GM12873 (cell line): ENCODE results near the gene GNG10.

Experiments used
- CTCF ChIP-seq: IDR thresholded peaks from 2 replicates; pipeline ENCODE4 v1.5.1; 2012; ENCODE audit warnings: low read depth, mild to moderate bottlenecking, moderate library complexity, low read length, control low read depth; ENCODE audit not compliant: insufficient read depth; ENCODE audit errors: missing control alignments

Gene GNG10

DNA sequence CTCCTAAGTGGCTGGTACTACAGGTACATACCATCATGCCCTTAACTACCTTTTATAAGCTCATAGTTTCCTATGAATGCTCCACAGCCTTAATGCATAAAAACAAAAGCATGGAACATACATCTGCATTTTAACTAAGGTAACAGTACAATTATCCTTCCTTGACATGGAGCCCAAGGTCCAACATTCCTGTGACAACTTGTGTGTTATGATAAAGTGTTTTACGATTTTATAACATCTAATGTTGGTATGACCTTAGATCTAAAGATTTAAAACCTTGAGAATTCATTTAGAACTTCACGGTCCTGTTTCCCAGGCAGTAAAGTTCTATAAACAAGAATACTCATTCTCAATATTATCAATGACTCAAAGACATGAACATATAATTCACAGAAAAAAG is 43.1 kb downstream of the GNG10 start:
- TF ChIP-seq CTCF = no peak

GRCh38 chr9:111711548-111711947 is 50.1 kb downstream of the GNG10 start:
- TF ChIP-seq CTCF = no peak

DNA sequence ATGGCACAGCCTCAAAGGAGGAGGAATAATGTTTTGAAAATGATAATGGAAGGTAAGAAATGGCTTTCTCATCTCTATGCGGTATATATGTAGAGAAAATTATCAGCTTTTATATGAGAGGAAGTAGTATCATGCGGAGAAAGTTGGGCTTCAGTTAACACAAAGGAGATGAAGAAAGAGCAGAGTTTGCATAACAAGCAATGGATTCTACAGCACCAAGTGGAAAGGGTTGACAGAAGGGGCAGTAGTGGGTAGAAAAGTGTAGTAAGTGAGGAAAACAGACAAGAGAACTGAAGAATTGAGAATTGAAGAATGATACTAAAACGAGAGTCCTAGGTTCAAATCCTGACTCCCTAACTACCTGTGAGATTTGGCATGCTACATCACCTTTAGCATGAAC is 51.0 kb downstream of the GNG10 start:
- no peak for TF ChIP-seq CTCF

- TF ChIP-seq CTCF = no peak
Observed at GRCh38 chr9:111715471-111715870, 54.1 kb downstream of the GNG10 start.

GRCh38 chr9:111719541-111719940 is 58.1 kb downstream of the GNG10 start:
- no peak for TF ChIP-seq CTCF
